ENCODE data around the gene IL17C.

DNA sequence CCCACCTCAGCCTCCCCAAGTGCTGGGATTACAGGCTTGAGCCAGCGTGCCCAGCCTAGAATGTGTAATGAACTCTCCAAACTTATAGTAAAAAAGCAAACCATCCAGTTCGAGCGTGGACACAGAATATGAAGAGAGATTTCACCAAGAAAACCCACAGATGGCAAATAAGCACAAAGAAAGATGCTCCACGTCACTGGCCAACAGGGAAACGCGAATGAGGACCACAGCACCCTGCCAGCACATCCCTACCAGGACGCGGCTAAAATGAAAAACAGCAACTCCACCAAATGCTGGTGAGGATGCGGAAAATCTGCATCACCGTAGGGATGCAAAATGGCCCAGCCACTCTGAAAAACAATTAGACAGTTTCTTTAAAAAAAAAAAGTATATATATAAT, 23.1 kb downstream of the IL17C start:
- TF ChIP-seq POLR2A (IDR thresholded peaks at IDR 0.05; ENCODE audit: low read depth, low read length) (no peak), POLR2AphosphoS5 (IDR thresholded peaks at IDR 0.05; ENCODE audit: low read depth, low read length) (no peak), TAF1 (IDR thresholded peaks at IDR 0.05; ENCODE audit: low read depth, low read length) (no peak)
